GM12874 (cell line): ENCODE results near the gene DAAM1.

Experiments used
- CTCF ChIP-seq: IDR thresholded peaks from 2 replicates; pipeline ENCODE4 v1.5.1; 2011; ENCODE audit warnings: low read depth, mild to moderate bottlenecking, control low read depth, low read length, moderate library complexity; ENCODE audit not compliant: insufficient read depth

Gene DAAM1

GRCh38 chr14:59296508-59296907, 108.0 kb downstream of the DAAM1 start:
- TF ChIP-seq CTCF, result no peak

GRCh38 chr14:59297071-59297776, 108.8 kb downstream of the DAAM1 start:
- no peak for TF ChIP-seq CTCF

- TF ChIP-seq CTCF, result no peak
Measured at GRCh38 chr14:59299731-59300130, 111.3 kb downstream of the DAAM1 start.

GRCh38 chr14:59301354-59301753, 112.9 kb downstream of the DAAM1 start:
- no peak for TF ChIP-seq CTCF

- TF ChIP-seq CTCF, result no peak
Measured at GRCh38 chr14:59302313-59302712, 113.8 kb downstream of the DAAM1 start.

- no peak for TF ChIP-seq CTCF
Measured at GRCh38 chr14:59303216-59303615, 114.7 kb downstream of the DAAM1 start.

- no peak for TF ChIP-seq CTCF
Measured at GRCh38 chr14:59305231-59305630, 116.8 kb downstream of the DAAM1 start.
